Measurements from ENCODE around the gene SYTL3.
A peak's percentile ranks its signal among the peaks of the same experiment; 100 is the strongest.

SYTL3 gene

DNA sequence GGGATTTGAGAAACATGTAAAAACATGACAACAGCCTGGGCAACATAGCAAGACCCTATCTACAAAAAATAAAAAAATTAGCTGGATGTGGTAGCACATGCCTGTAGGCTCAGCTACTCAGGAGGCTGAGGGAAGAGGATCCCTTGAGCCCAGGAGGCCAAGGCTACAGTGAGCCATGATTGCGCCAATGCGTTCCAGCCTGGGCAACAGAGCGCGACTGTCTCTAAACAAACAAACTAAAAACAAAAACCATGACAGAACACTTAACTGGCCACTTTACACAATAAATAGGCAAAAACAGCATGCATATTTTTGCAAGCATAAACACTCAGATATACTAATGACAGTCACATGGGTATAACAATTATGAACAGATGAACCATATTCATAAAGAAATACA lies 60.0 kb downstream of the SYTL3 start:
- peak overlapping the region; percentile 76 for H2BK12ac ChIP-seq (ENCODE audit: low read length)
- H3K79me1 ChIP-seq (ENCODE audit: low read length), result peaks cover 31% of the 10 kb centered on the region
- H3K18ac ChIP-seq (ENCODE audit: low read length), result no peak overlapping the region
- no CpG with 5 or more reads among the region's 4 CpGs for WGBS (ENCODE audit: extremely low coverage, insufficient coverage, insufficient read length)
- peak overlapping the region; percentile 51 for H2AK5ac ChIP-seq (ENCODE audit: low read length)
- peaks cover 28 to 36% of the 10 kb centered on the region in 2 experiments for H3K4me1 ChIP-seq (ENCODE audit: control insufficient read depth in 1 of 2, insufficient read depth in 2 of 2, low read length in 2 of 2)
- no peak overlapping the region for H3K4me2 ChIP-seq (ENCODE audit: low read length)
- no peak overlapping the region for H3K27ac ChIP-seq (ENCODE audit: low read depth, low read length)
- H3K23ac ChIP-seq (ENCODE audit: low read length), result no peak overlapping the region
- no peaks in the 10 kb centered on the region for H3K27me3 ChIP-seq (ENCODE audit: insufficient read depth, low read length)
- peaks cover 7% of the 10 kb centered on the region for H3K79me2 ChIP-seq (ENCODE audit: control insufficient read depth, insufficient read depth, low read length, poor library complexity)
- no peaks in the 10 kb centered on the region for H3K36me3 ChIP-seq (ENCODE audit: control insufficient read depth in 1 of 2, insufficient read depth in 2 of 2, low read length in 2 of 2)
- no peak overlapping the region for H3K9ac ChIP-seq (ENCODE audit: low read length)
- H4K91ac ChIP-seq (ENCODE audit: low read depth, low read length), result peak overlapping the region; percentile 58
- no peak overlapping the region for H3K14ac ChIP-seq (ENCODE audit: low read length)
- H3K9me3 ChIP-seq (ENCODE audit: insufficient read depth, low read depth, low read length), result no peaks in the 10 kb centered on the region
- no peak overlapping the region for H4K8ac ChIP-seq (ENCODE audit: low read depth, low read length)
- H2BK5ac ChIP-seq (ENCODE audit: low read depth, low read length, poor library complexity), result no peak overlapping the region
- DNase-seq, result no peak
- no peak overlapping the region for H2AFZ ChIP-seq (ENCODE audit: insufficient read depth, low read length, poor library complexity)
- H4K12ac ChIP-seq (ENCODE audit: low read depth, low read length), result no peak overlapping the region
- H3K4me3 ChIP-seq (ENCODE audit: low read depth, low read length), result no peak overlapping the region
- H3K4ac ChIP-seq (ENCODE audit: low read depth, low read length), result no peak overlapping the region
- no peak overlapping the region for H2BK120ac ChIP-seq (ENCODE audit: insufficient read depth, low read length, poor library complexity)

- no CpG with 5 or more reads among the region's 10 CpGs for WGBS (ENCODE audit: extremely low coverage, insufficient coverage, insufficient read length)
These were observed 61.4 kb downstream of the SYTL3 start for GRCh38 chr6:158711264-158711663.

DNA sequence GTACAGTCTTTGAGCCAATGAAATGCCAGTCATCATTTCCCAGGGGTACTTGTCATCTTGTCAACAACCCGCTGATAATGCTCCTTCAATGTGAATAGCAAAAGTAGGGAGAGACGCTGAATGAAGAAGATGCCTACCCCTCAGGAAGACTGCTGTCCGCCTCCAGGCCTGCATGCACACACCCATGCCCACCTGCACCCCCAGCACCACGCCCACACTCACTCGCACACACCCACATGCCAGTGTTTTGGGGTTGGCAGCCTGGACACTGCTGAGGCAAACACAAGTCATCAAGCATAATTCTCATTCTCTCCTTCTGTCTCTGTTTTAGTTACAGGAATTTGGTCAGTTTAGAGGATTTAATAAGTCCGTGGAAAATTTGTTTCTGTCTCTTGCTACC lies 63.6 kb downstream of the SYTL3 start:
- Histone ChIP-seq H3K4me3 (ENCODE audit: low read depth, low read length) (peak overlapping the region; percentile 50), H3K79me1 (ENCODE audit: low read length) (peaks cover 26% of the 10 kb centered on the region), H3K18ac (ENCODE audit: low read length) (no peak overlapping the region), H3K9ac (ENCODE audit: low read length) (no peak overlapping the region), H4K12ac (ENCODE audit: low read depth, low read length) (no peak overlapping the region), H3K79me2 (ENCODE audit: control insufficient read depth, insufficient read depth, low read length, poor library complexity) (peaks cover 2% of the 10 kb centered on the region), H3K4ac (ENCODE audit: low read depth, low read length) (peak overlapping the region; percentile 15), H2AK5ac (ENCODE audit: low read length) (peak overlapping the region; percentile 90), H3K23ac (ENCODE audit: low read length) (no peak overlapping the region), H2BK120ac (ENCODE audit: insufficient read depth, low read length, poor library complexity) (no peak overlapping the region), H2BK12ac (ENCODE audit: low read length) (peak overlapping the region; percentile 96), H3K27ac (ENCODE audit: low read depth, low read length) (no peak overlapping the region), H3K36me3 (ENCODE audit: control insufficient read depth in 1 of 2, insufficient read depth in 2 of 2, low read length in 2 of 2) (no peaks in the 10 kb centered on the region), H3K4me2 (ENCODE audit: low read length) (no peak overlapping the region), H4K91ac (ENCODE audit: low read depth, low read length) (peak overlapping the region; percentile 42), H4K8ac (ENCODE audit: low read depth, low read length) (no peak overlapping the region), H3K9me3 (ENCODE audit: insufficient read depth, low read depth, low read length) (peaks cover 2% of the 10 kb centered on the region), H2BK5ac (ENCODE audit: low read depth, low read length, poor library complexity) (no peak overlapping the region), H3K4me1 (ENCODE audit: control insufficient read depth in 1 of 2, insufficient read depth in 2 of 2, low read length in 2 of 2) (peaks cover 34 to 45% of the 10 kb centered on the region in 2 experiments), H3K27me3 (ENCODE audit: insufficient read depth, low read length) (no peaks in the 10 kb centered on the region), H2AFZ (ENCODE audit: insufficient read depth, low read length, poor library complexity) (no peak overlapping the region), H3K14ac (ENCODE audit: low read length) (peak overlapping the region; percentile 37)
- no CpG with 5 or more reads among the region's 6 CpGs for WGBS (ENCODE audit: extremely low coverage, insufficient coverage, insufficient read length)
- no peak for DNase-seq

More at GRCh38 chr6:158711264-158711663, 61.4 kb downstream of the SYTL3 start:
- Histone ChIP-seq H4K8ac (ENCODE audit: low read depth, low read length) (no peak overlapping the region), H3K4me2 (ENCODE audit: low read length) (no peak overlapping the region), H3K23ac (ENCODE audit: low read length) (no peak overlapping the region), H3K18ac (ENCODE audit: low read length) (no peak overlapping the region), H3K4ac (ENCODE audit: low read depth, low read length) (no peak overlapping the region), H3K9me3 (ENCODE audit: insufficient read depth, low read depth, low read length) (peaks cover 2% of the 10 kb centered on the region), H2AK5ac (ENCODE audit: low read length) (no peak overlapping the region), H4K12ac (ENCODE audit: low read depth, low read length) (no peak overlapping the region), H3K4me3 (ENCODE audit: low read depth, low read length) (no peak overlapping the region), H3K9ac (ENCODE audit: low read length) (no peak overlapping the region), H4K91ac (ENCODE audit: low read depth, low read length) (no peak overlapping the region), H2BK120ac (ENCODE audit: insufficient read depth, low read length, poor library complexity) (peak overlapping the region; percentile 55), H3K79me2 (ENCODE audit: control insufficient read depth, insufficient read depth, low read length, poor library complexity) (peaks cover 7% of the 10 kb centered on the region), H2BK12ac (ENCODE audit: low read length) (peak overlapping the region; percentile 62), H2AFZ (ENCODE audit: insufficient read depth, low read length, poor library complexity) (no peak overlapping the region), H3K79me1 (ENCODE audit: low read length) (peaks cover 24% of the 10 kb centered on the region), H3K4me1 (ENCODE audit: control insufficient read depth in 1 of 2, insufficient read depth in 2 of 2, low read length in 2 of 2) (peaks cover 35 to 41% of the 10 kb centered on the region in 2 experiments), H3K27ac (ENCODE audit: low read depth, low read length) (peak overlapping the region; percentile 50), H3K36me3 (ENCODE audit: control insufficient read depth in 1 of 2, insufficient read depth in 2 of 2, low read length in 2 of 2) (no peaks in the 10 kb centered on the region), H3K14ac (ENCODE audit: low read length) (no peak overlapping the region), H2BK5ac (ENCODE audit: low read depth, low read length, poor library complexity) (no peak overlapping the region), H3K27me3 (ENCODE audit: insufficient read depth, low read length) (no peaks in the 10 kb centered on the region)
- DNase-seq, result no peak

DNA sequence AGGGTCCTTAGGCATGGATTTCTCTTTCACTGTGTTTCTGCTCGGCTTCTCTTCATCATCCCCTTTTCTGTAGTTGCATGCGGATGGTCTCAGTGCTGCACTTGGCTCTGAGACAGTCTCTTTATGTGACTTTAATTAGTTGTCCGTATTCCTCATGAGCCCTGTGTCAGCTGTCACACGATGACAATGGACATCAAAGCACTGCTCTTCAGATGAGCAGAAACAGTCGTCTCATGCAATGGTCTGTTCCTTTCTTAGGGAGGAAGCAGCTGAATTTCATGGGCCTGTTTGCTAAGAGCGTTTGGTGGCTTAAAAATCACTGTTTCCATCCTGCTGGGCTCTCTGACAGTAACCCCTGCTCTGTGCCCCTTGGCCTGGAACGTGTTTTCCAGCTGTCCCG lies 64.9 kb downstream of the SYTL3 start:
- Histone ChIP-seq H3K18ac (ENCODE audit: low read length) (no peak overlapping the region), H2BK12ac (ENCODE audit: low read length) (peak overlapping the region; percentile 11), H3K9ac (ENCODE audit: low read length) (no peak overlapping the region), H3K27me3 (ENCODE audit: insufficient read depth, low read length) (no peaks in the 10 kb centered on the region), H3K36me3 (ENCODE audit: control insufficient read depth in 1 of 2, insufficient read depth in 2 of 2, low read length in 2 of 2) (no peaks in the 10 kb centered on the region), H3K14ac (ENCODE audit: low read length) (peak overlapping the region; percentile 13), H2BK5ac (ENCODE audit: low read depth, low read length, poor library complexity) (peak overlapping the region; percentile 11), H2AFZ (ENCODE audit: insufficient read depth, low read length, poor library complexity) (no peak overlapping the region), H3K27ac (ENCODE audit: low read depth, low read length) (peak overlapping the region; percentile 60), H3K23ac (ENCODE audit: low read length) (no peak overlapping the region), H3K9me3 (ENCODE audit: insufficient read depth, low read depth, low read length) (peaks cover 2% of the 10 kb centered on the region), H3K4me3 (ENCODE audit: low read depth, low read length) (no peak overlapping the region), H3K79me2 (ENCODE audit: control insufficient read depth, insufficient read depth, low read length, poor library complexity) (peaks cover 2% of the 10 kb centered on the region), H4K91ac (ENCODE audit: low read depth, low read length) (peak overlapping the region; percentile 42), H4K12ac (ENCODE audit: low read depth, low read length) (no peak overlapping the region), H3K4ac (ENCODE audit: low read depth, low read length) (no peak overlapping the region), H3K4me1 (ENCODE audit: control insufficient read depth in 1 of 2, insufficient read depth in 2 of 2, low read length in 2 of 2) (peaks cover 36 to 45% of the 10 kb centered on the region in 2 experiments), H2BK120ac (ENCODE audit: insufficient read depth, low read length, poor library complexity) (no peak overlapping the region), H4K8ac (ENCODE audit: low read depth, low read length) (no peak overlapping the region), H3K79me1 (ENCODE audit: low read length) (peaks cover 28% of the 10 kb centered on the region), H2AK5ac (ENCODE audit: low read length) (no peak overlapping the region), H3K4me2 (ENCODE audit: low read length) (no peak overlapping the region)
- WGBS (ENCODE audit: extremely low coverage, insufficient coverage, insufficient read length), result no CpG with 5 or more reads among the region's 8 CpGs
- DNase-seq, result no peak

Measured in trophoblast cell (in vitro differentiated cells and primary cell).